COLO829 (cell line): ENCODE results near the gene NR6A1.
"Not testable (repeated sequence)": the region's sequence is repeated elsewhere in the genome, so short reads cannot be mapped to it uniquely, and the experiment has no call there.

Experiments used
- DNase-seq: peaks from one replicate; pipeline ENCODE4 v3.0.0; 2012; ENCODE audit warnings: low spot score

NR6A1 gene

DNA sequence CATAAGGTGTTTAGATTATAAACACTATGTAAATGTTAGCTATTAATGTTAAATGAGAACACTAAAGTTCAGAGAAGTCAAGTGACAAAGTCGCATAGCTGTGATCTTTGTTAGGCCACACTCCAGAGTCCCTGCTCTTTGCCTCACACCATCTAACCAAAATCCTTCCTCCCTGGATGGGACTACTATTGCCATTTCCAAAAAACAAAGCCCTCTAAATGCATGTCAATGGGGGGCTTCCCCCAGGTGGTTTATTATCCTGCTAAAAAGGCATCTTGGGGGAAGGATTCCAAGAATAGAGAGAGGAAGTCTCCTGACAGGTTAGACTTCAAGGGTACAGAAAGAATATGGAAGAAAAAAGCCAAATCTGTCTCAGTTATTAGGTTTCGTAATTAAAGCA, 10.4 kb downstream of the NR6A1 start:
- no peak for DNase-seq

DNA sequence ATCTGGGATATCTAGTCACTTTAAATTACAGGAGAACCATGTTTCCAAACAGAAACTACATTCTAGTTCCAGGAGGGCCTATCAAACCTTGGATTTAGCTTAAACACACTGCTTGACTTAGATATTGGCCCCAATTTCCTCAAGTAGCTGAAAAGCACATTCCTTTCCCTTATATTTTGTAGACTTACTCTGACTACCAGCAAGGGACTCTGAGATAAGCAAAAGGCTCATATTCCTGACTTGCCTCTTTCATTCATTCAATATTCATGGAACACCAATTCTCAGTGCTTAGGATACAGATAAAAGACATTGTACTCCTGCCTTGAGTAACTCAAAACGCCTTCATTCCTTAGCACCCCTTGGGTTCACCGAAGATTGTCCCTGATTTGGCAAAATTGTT, 11.8 kb downstream of the NR6A1 start:
- no peak for DNase-seq

DNA sequence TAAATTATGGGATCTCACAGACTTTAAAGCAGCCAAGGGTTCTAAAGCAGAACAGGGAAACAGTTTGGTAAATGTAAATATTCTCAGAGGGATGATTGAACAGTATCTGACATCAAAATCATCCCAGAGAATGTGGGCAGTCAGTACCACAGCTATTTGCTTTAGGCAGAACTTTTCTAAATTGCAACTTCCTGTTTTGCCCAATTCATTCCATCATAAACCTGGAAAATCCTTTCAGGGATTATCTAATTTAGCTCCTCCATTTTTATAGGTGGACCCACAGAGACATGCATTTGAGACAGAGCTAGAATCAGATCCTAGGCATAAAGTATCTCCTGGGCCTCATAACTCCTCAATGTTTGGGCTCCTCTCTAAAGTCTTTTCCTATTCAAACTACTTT, 12.4 kb downstream of the NR6A1 start:
- DNase-seq: no peak

DNA sequence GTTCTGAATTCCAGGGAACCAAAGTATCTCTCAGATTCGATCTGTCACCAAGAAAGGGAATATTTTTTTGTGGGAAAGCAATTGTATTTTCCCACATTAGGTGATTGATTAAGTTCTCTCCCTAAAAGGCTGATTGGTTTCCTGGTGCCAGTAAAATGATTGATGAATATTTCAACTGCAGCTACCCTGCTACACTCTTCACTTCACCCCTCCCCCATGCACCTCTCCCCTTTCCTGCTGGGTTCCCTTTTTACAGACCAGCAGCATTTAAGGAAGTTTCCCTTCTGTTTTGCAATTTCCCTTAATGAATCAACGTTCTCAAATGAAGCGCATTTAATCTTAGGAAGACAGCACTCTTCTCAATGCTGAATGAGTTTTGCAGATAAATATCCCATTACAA, 13.1 kb downstream of the NR6A1 start:
- DNase-seq: no peak

DNA sequence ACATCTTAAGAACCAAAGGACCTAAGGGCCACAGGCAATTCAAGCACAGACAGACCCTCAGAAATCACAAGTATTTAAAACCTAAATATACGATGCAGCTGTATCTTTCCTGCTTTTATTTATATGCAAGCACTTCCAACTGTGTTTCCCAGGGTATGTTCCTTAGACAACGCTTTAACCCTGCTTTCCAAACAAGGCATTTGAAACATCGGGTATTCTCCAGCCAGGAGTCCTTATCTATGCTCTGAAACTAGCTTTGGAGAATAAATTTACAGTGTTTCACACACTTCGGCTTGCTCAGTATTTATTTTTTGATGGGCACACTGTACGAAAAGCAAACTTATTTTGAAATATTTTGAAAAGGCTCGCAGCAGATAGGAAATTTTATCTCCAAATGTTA, 13.5 kb downstream of the NR6A1 start:
- no peak for DNase-seq

DNA sequence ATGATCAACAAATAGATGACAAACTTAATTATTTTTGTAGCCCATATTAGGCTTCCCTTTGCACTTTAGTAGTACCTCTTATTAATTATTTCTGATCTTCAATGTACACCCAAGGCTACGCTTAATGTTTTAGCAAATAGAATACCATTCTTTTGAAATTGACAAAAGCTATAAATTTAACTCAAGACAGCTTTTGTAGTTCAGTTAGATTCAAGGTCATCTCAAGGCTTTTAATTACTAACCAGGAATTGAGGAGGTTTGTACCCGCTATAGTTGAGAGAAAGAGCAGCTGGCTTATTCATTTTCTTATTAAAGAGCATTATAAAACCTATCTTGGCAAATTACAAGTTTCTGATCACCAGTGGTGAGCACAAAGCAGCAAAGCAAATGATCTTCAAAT, 15.1 kb downstream of the NR6A1 start:
- no peak for DNase-seq

DNA sequence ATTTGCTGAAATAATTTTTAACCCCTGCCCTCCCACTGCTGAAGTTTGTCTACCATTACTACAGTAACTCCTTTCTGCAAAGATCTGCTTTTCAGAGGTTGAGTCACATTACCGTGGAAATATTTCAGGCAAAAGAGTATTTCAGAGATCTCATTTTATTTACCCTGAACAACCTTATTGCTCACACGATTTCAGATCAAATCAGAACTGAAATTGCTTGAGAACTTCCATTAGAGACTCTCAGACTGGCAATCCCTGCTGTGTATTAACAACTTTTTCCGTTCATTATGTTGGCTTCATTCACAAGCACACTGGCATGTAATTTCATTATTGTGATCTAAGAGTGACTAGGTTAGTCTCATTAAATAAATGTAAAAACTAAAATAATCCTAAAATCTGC, 16.1 kb downstream of the NR6A1 start:
- no peak for DNase-seq

DNA sequence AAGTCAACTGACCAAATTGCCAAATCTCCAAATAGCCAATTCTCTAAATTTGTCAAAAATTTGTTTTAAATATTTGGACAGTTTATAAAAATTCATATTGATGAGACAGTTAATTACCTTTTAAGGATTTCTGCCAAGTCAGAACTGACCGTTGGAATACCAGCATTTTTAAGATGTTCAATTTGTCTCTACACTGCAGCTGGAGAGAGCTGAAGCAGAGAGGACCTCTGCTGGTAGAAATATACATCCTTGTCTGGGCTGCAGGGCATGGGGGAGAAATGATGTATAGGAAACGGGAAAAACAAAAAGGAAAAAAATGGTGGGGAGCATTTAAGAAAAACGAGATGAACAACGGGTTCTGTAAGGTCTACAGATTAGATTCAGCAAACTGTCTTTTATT, 16.8 kb downstream of the NR6A1 start:
- DNase-seq: no peak

DNA sequence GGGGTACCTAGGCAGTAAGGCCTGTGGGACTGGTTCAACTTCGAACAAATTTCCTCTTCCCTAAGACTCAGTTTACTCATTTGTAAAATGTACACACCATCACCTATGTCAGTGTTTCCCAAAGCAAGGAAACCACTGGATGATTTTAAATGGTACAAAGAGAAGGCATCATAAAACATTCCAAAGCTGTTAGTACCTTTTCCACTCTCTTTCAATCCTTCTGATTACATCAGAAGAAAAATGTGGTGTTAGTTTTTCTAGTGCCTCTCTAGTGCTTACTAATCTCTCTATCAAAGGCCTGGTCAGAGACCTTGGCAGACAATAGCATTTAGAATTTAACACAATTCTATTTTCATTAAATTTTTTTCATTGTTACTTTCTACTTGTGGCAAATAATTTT, 18.1 kb downstream of the NR6A1 start:
- no peak for DNase-seq

DNA sequence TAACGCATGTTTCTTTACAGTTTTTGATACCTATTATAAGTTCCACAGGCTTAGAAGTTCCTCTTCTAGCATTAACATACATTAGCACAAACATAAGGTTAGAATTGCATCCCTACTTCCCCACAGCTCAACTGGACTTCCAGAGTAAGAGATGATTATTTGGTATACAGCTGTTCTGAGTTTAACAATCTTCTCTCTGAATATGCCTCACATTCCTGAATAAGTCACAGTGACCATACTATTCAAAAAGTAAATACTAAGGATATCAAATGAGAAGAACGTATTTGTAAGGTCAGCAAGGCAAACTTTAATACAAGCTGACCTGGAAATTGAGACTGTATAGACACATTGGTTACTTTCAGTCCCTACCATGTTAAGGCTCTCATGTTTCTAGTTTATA, 21.3 kb downstream of the NR6A1 start:
- no peak for DNase-seq

DNA sequence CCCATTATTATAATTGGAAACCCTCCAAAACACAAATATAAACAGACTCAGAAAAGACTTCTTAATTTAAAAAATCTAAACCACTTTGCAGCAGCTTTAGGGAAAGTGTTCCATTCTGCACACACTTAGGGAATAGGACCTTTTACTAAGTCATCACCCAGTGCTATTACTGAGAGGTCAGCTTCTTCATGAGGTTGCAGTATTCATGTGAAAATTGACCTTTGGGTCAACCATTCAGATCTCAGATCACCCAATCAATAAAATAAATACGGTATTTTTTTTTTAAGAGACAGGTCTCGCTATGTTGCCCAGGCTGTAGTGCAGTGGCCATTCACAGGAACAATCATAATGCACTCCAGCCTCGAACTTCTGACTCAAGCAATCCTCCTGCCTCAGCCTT, 21.8 kb downstream of the NR6A1 start:
- no peak for DNase-seq

DNA sequence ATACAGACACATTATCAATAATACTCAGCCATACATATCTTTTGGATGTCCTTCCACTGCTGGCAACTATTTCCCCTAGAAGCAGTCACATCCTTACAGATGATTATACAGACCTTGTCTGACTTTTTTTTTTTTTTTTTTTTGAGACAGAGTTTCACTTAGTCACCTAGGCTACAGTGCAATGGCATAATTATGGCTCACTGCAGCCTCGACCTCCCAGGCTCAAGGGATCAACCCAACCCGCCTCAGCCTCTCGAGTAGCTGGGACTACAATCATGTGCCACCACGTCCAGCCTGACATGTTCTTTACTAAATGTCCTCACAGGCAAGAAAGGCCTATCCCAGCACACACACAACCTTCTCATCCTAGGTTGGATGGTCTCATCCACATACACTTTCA, 24.0 kb downstream of the NR6A1 start:
- no peak for DNase-seq

DNA sequence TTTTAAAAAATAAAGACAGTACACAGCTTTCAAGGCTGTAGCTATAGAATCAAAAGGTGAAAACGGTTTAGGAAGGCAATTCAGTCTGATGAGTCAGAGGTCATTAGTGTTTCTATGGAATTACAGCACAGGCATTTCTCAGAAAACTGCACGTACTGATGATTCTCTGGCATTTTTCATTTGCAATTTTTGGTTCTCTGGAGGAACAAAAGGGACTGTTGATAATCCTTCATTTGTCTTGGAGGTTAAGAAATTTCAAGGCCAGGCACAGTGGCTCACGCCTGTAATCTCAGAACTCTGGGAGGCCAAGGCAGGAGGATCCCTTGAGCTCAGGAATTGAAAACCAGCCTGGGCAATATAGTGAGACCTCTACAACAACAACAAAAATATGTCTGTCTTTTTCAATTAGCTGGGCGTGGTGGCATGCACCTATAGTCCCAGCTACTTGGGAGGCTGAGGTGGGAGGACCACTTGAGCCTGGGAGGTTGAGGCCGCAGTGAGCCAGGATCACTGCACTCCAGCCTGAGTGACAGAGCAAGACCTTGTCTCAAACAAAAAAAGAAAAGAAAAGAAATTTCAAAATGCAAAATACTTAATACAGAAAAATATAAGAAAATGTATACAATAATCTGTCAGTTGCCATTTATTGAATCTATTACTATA, 27.3 kb downstream of the NR6A1 start:
- DNase-seq: peak; percentile 76

DNA sequence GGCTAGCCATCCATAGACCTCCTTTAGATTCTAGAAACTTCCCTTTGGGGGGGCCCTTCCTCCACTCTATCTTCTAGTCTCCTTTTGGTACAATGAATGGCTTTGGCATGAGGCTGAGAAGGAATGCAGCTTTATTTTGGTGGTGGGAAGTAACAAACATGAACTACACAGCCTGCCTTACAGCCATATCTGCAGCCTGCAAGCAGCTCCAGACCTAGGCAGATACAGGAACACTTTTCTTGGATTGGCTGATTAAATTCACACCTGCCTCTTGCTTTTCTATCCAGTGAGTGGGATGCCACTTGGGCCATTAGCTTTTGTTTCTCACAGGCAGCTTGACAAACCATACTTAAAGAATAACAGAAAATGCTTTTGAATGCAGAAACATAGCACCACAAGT, 28.2 kb downstream of the NR6A1 start:
- no peak for DNase-seq

DNA sequence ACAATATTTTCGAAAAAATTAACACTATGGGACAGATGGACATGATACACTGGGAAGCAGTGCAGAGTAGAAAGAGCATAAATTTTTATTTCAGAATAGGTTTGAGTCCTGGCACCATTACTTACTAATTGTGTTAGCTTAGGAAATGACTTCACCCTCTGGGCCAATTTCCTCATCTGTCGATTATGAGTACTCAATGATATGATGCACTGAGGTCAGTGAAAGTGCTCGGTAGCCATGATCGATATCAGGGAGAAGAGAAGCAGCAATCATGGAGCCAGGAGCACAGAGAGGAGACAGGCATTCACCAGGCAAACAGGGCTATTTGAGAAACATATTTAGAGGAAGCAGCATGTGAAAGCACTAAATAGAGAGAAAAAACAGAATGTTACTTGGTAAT, 29.4 kb downstream of the NR6A1 start:
- no peak for DNase-seq

DNA sequence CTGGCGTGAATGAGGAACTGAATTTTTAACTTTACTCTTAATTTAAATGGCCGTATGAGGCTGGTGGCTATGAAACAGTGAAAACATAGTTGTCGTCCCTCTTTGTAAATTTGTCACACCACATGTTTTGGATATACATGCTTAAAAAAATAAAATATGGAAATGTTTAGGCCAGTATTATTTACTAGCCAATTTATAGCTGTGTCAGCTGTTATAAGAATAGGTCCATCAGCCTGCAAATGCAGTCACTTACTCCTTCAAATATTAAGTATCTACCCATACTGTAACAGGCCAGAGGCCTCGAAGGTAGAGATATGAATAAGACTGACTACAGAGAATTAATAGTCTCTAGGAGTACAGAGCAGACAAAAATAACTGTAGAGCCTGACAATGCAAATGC, 30.0 kb downstream of the NR6A1 start:
- DNase-seq: no peak

DNA sequence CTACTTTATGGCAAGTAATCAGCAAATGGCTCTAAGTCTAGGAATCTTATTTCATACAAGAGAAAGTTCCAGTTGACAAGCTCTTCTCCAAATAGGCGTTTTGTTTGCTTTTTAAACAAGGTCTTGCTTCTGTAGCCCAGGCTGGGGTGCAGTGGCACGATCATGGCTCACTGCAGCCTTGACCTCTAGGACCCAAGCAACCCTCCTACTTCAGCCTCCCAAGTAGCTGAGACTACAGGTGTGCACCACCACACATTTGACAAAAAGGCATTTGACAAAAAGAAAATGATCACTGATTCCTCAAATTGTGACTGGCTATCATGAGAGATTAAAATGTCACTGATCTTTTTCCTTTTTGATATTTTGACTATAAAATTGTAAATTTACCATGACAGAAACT, 31.8 kb downstream of the NR6A1 start:
- no peak for DNase-seq

DNA sequence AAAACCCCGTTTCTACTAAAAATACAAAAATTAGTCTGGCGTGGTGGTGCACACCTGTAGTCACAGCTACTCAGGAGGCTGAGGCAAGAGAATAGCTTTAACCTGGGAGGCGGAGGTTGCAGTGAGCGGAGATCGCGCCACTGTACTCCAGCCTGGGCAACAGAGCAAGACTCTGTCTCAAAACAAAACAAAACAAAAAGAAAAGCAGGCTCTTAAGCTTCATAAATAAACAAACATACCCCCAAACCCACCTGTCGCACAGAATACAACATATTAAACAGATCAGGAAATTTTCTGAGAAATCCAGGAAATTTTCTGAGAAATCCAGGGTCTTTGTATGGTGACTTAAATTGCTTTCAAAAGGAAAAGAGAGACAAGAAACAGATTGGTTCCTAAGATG, 33.0 kb downstream of the NR6A1 start:
- DNase-seq: not testable (repeated sequence)

DNA sequence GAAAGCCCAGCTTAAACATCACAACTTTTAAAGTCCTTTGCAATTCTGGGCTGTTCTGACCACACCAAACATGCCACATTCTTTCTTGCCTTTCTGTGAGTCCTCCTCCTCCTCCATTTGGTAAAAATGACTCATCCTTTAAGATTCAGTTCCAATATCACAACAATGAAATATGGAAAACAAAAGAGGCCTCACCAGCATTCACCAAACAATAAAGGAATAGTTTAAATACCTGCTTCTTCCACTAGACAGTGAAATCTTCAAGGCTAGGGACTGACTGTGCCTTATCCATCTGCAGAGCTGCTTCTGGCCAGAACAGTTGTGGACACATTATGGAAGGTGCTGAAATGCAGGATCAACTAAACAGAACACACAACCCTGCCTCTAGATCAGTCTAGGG, 36.0 kb downstream of the NR6A1 start:
- DNase-seq: no peak

DNA sequence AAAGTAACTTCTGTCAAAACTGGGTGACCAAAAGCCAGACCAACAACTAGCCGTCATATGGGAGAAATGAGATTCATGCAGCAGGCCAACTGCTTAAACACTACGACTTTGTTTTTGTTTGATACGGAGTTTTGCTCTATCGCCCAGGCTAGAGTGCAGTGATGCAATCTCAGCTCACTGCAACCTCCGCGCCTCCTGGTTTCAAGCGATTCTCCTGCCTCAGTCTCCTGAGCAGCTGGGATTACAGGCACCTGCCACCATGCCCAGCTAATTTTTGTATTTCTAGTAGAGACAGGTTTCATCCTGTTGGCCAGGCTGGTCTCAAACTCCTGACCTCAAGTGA, 36.4 kb downstream of the NR6A1 start:
- DNase-seq: not testable (repeated sequence)

DNA sequence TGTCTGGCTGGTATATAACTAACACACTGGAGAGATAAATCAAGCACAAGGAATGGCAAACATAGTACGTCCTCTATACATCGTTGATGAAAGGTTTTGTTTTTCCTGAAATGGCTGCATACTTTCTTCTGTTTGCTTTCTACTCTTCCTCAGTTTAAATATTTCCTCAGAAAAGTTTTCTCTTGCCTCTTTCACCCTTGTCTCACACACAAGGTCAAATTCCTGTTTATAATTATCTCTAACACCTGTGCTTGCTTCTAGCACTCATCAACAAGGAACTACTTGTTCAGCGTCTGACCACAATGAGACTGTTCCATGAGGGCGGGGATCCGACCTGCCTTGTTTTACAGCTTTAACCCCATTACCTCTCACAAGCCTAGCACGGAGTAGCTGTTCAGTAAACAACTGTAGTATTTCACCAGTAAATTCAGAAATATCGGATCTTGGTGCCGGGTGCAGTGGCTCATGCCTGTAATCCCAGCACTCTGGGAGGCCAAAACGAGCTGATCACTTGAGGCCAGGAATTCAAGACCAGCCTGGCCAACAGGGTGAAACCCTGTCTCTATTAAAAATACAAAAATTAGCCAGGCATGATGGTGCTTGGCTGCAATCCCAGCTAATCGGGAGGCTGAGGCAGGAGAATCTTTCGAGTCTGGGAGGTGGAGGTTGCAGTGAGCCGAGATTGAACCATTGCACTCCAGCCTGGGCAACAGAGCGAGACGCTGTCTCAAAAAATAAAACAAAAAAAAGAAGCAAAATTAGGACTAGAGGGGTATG, 37.0 kb downstream of the NR6A1 start:
- no peak for DNase-seq

DNA sequence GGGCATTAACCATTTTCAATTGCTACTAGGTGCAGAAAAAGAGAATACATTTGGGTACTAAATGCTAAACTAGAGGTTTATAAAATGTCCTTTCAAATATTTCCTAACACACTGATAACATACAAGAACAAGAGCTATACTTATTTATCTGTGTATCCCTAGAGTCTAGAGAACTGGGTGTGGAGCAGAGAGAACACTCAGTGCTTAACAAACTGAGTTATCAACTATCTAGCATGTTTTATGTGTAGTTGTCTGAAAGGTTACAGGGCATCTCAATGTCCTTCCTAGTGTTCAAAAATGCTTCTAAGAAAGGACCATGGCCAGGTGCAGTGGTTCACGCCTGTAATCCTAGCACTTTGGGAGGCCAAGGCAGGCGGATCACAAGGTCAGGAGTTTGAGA, 40.3 kb downstream of the NR6A1 start:
- no peak for DNase-seq

DNA sequence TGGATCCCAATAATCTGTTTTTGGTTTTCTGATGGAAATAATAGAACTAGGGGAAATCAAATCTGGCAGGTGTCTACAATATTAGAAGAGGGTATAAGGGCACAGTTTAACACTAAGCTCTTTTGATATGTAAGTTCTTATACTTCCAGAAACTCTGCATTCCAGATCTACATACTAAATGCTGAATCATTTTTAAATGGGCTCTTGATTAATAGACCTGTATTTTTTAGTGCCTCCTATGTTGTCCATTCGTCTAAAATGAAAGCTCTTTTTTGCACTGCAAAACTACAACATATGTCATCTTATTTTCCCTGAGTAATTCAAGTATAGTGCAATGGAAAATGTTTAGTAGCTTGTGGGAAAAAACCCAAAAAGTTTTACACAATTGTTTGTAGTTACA, 44.2 kb downstream of the NR6A1 start:
- no peak for DNase-seq

DNA sequence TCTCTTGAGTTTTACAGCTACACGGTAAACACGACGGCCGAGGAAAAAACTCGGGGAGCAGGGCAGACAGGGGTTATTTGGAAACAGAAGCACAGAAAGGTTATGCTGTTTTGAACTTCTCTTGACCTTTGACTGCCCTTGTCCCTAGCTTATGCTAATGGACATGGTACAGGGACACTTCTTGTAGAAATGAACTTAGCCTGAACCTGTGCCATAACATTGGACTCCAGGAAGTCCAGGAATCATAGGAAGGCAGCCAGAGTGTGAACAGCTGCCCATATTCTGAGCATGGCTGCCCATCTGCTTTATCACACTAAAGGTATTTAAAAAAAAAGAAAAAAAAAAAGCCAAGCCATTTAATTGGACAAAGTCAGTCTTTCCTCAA, 46.1 kb downstream of the NR6A1 start:
- DNase-seq: no peak
